ENCODE measurements around the gene HCFC1. TPM values are rescaled to one million over a fixed set of nuclear protein-coding genes. Genes with fewer than 3 reads are reported as not detected.
A peak's percentile ranks its signal among the peaks of the same experiment; 100 is the strongest.

The HCFC1 gene
- total RNA-seq, 4 donors from 2014 or later, result 21.5 to 41.5 (median 30.8) TPM

- ATAC-seq (ENCODE audit: low FRiP score), result no peak
- DNase-seq (ENCODE audit: low spot score), result no peak
- no peak for TF ChIP-seq CTCF (IDR thresholded peaks at IDR 0.05)
These were observed 20.6 kb upstream of the HCFC1 start for GRCh38 chrX:153992180-153992579.

GRCh38 chrX:153991013-153991580 is 19.5 kb upstream of the HCFC1 start:
- no peak for ATAC-seq (ENCODE audit: low FRiP score)
- no peak for TF ChIP-seq CTCF (IDR thresholded peaks at IDR 0.05)
- no peak for DNase-seq (ENCODE audit: low spot score)

GRCh38 chrX:153989973-153990655 is 18.5 kb upstream of the HCFC1 start:
- no peak for TF ChIP-seq CTCF (IDR thresholded peaks at IDR 0.05)
- ATAC-seq (ENCODE audit: low FRiP score), result no peak
- DNase-seq (ENCODE audit: low spot score), result no peak

- ATAC-seq (ENCODE audit: low FRiP score), result peak; percentile 52
These were observed 16.9 kb upstream of the HCFC1 start for GRCh38 chrX:153988493-153988892.

GRCh38 chrX:153984351-153985178 is 12.9 kb upstream of the HCFC1 start:
- DNase-seq (ENCODE audit: low spot score) (no peak), ATAC-seq (ENCODE audit: low FRiP score) (no peak)
- no peak for TF ChIP-seq CTCF (IDR thresholded peaks at IDR 0.05)

More at GRCh38 chrX:153988493-153988892, 16.9 kb upstream of the HCFC1 start:
- no peak for DNase-seq (ENCODE audit: low spot score)
- no peak for TF ChIP-seq CTCF (IDR thresholded peaks at IDR 0.05)

- DNase-seq (ENCODE audit: low spot score) (no peak), ATAC-seq (ENCODE audit: low FRiP score) (no peak)
- no peak for TF ChIP-seq CTCF (IDR thresholded peaks at IDR 0.05)
These were observed 11.7 kb upstream of the HCFC1 start for GRCh38 chrX:153983321-153983801.

Measured in omental fat pad (tissue), 4 donors.